ENCODE measurements around the gene ZDHHC7. TPM values are rescaled to one million over a fixed set of nuclear protein-coding genes. Genes with fewer than 3 reads are reported as not detected.

The ZDHHC7 gene
- total and polyA plus RNA-seq, 2 donors (not counting 1 experiment from before 2014, with no cell fraction given), result 96.4 to 135 TPM

GRCh38 chr16:84973776-84974523 is 37.4 kb downstream of the ZDHHC7 start:
- H3K4me1 ChIP-seq (ENCODE audit: control insufficient read depth, extremely low read depth, insufficient read depth, low read length), result peaks cover 17% of the 10 kb centered on the region
- H3K27me3 ChIP-seq (ENCODE audit: control insufficient read depth, insufficient read depth, low read length), result no peaks in the 10 kb centered on the region
- H3K9me3 ChIP-seq (ENCODE audit: control insufficient read depth, insufficient read depth, low read depth, low read length), result no peaks in the 10 kb centered on the region
- TF ChIP-seq CTCF (conservative IDR thresholded peaks at IDR 0.05 in 1 of 2, IDR thresholded peaks at IDR 0.05 in 1 of 2; ENCODE audit: low read depth in 1 of 2, low read length in 2 of 2) (no peak), EZH2 (IDR thresholded peaks at IDR 0.05; ENCODE audit: low read length, missing control alignments) (no peak)
- H3K27ac ChIP-seq (ENCODE audit: insufficient read depth, low read length), result no peak overlapping the region
- H3K4me2 ChIP-seq (ENCODE audit: extremely low read depth, insufficient read depth, low read length), result no peak overlapping the region
- H4K20me1 ChIP-seq (ENCODE audit: control insufficient read depth, extremely low read depth, insufficient read depth, low read length), result no peaks in the 10 kb centered on the region
- H3K36me3 ChIP-seq (ENCODE audit: control insufficient read depth, insufficient read depth, low read length), result peaks cover 21% of the 10 kb centered on the region
- H3K79me2 ChIP-seq (ENCODE audit: control insufficient read depth, insufficient read depth, low read length), result peaks cover 2% of the 10 kb centered on the region
- H3K4me3 ChIP-seq (replicated peaks in 1 of 4; ENCODE audit: control extremely low read depth in 1 of 4, insufficient read depth in 1 of 4, low read depth in 3 of 4, low read length in 4 of 4), result no peak overlapping the region
- no peak overlapping the region for H2AFZ ChIP-seq (ENCODE audit: low read length)
- DNase-seq (ENCODE audit: low read depth in 2 of 2), result no peak
- no peak overlapping the region for H3K9ac ChIP-seq (ENCODE audit: insufficient read depth, low read length)

GRCh38 chr16:84973236-84973635 is 38.1 kb downstream of the ZDHHC7 start:
- H3K27ac ChIP-seq (ENCODE audit: insufficient read depth, low read length), result peak overlapping the region; percentile 90
- no peak for DNase-seq (ENCODE audit: low read depth in 2 of 2)

More at GRCh38 chr16:84973236-84973635, 38.1 kb downstream of the ZDHHC7 start:
- Histone ChIP-seq H3K9ac (ENCODE audit: insufficient read depth, low read length) (no peak overlapping the region), H3K27me3 (ENCODE audit: control insufficient read depth, insufficient read depth, low read length) (no peaks in the 10 kb centered on the region), H2AFZ (ENCODE audit: low read length) (no peak overlapping the region), H3K4me3 (replicated peaks in 1 of 4; ENCODE audit: control extremely low read depth in 1 of 4, insufficient read depth in 1 of 4, low read depth in 3 of 4, low read length in 4 of 4) (no peak overlapping the region), H3K9me3 (ENCODE audit: control insufficient read depth, insufficient read depth, low read depth, low read length) (no peaks in the 10 kb centered on the region), H3K36me3 (ENCODE audit: control insufficient read depth, insufficient read depth, low read length) (peaks cover 21% of the 10 kb centered on the region), H3K79me2 (ENCODE audit: control insufficient read depth, insufficient read depth, low read length) (peaks cover 2% of the 10 kb centered on the region), H3K4me1 (ENCODE audit: control insufficient read depth, extremely low read depth, insufficient read depth, low read length) (peaks cover 17% of the 10 kb centered on the region), H3K4me2 (ENCODE audit: extremely low read depth, insufficient read depth, low read length) (no peak overlapping the region), H4K20me1 (ENCODE audit: control insufficient read depth, extremely low read depth, insufficient read depth, low read length) (no peaks in the 10 kb centered on the region)
- TF ChIP-seq EZH2 (IDR thresholded peaks at IDR 0.05; ENCODE audit: low read length, missing control alignments) (no peak), CTCF (conservative IDR thresholded peaks at IDR 0.05 in 1 of 2, IDR thresholded peaks at IDR 0.05 in 1 of 2; ENCODE audit: low read depth in 1 of 2, low read length in 2 of 2) (no peak)
